RPMI8226 (cell line): ENCODE data around the gene DPYSL5.
"Not testable (repeated sequence)": the region's sequence is repeated elsewhere in the genome, so short reads cannot be mapped to it uniquely, and the experiment has no call there.

ENCODE experiments used
- DNase-seq: peaks from one replicate; pipeline ENCODE4 v3.0.0-alpha.2; 2015

DPYSL5 gene

GRCh38 chr2:26875808-26876207, 27.9 kb downstream of the DPYSL5 start:
- DNase-seq = no peak

- no peak for DNase-seq
These were observed 28.3 kb downstream of the DPYSL5 start for GRCh38 chr2:26876260-26876659.

GRCh38 chr2:26877276-26877675, 29.3 kb downstream of the DPYSL5 start:
- no peak for DNase-seq

- DNase-seq = no peak
These were observed 32.2 kb downstream of the DPYSL5 start for GRCh38 chr2:26880161-26880560.

GRCh38 chr2:26880910-26881435, 33.0 kb downstream of the DPYSL5 start:
- DNase-seq = no peak

GRCh38 chr2:26882220-26882619, 34.3 kb downstream of the DPYSL5 start:
- DNase-seq = not testable (repeated sequence)

- DNase-seq = no peak
These were observed 36.0 kb downstream of the DPYSL5 start for GRCh38 chr2:26883956-26884355.

- DNase-seq = no peak
These were observed 36.6 kb downstream of the DPYSL5 start for GRCh38 chr2:26884486-26884885.

- peak; percentile 10 for DNase-seq
These were observed 37.9 kb downstream of the DPYSL5 start for GRCh38 chr2:26885651-26886329.

- no peak for DNase-seq
These were observed 38.8 kb downstream of the DPYSL5 start for GRCh38 chr2:26886736-26887135.

GRCh38 chr2:26887151-26887550, 39.2 kb downstream of the DPYSL5 start:
- peak; percentile 12 for DNase-seq

- DNase-seq = no peak
These were observed 41.9 kb downstream of the DPYSL5 start for GRCh38 chr2:26889796-26890195.

GRCh38 chr2:26890341-26891000, 42.5 kb downstream of the DPYSL5 start:
- DNase-seq = no peak

- DNase-seq = no peak
These were observed 44.2 kb downstream of the DPYSL5 start for GRCh38 chr2:26892133-26892532.

- no peak for DNase-seq
These were observed 45.1 kb downstream of the DPYSL5 start for GRCh38 chr2:26892922-26893524.

- DNase-seq = no peak
These were observed 46.2 kb downstream of the DPYSL5 start for GRCh38 chr2:26894136-26894535.

- DNase-seq = no peak
These were observed 50.0 kb downstream of the DPYSL5 start for GRCh38 chr2:26897807-26898479.

- DNase-seq = no peak
These were observed 50.6 kb downstream of the DPYSL5 start for GRCh38 chr2:26898480-26899078.

GRCh38 chr2:26899500-26900164, 51.7 kb downstream of the DPYSL5 start:
- no peak for DNase-seq

- DNase-seq = no peak
These were observed 52.9 kb downstream of the DPYSL5 start for GRCh38 chr2:26900831-26901321.

GRCh38 chr2:26901326-26902183, 53.6 kb downstream of the DPYSL5 start:
- DNase-seq = no peak
